HepG2 (cell line): ENCODE data around the gene PA2G4. TPM values are rescaled to one million over a fixed set of nuclear protein-coding genes. Genes with fewer than 3 reads are reported as not detected.
A peak's percentile ranks its signal among the peaks of the same experiment; 100 is the strongest.

ENCODE experiments used
- ARHGAP35 ChIP-seq: sonication (generic); formaldehyde crosslinking; IDR thresholded peaks from 2 replicates; pipeline ENCODE4 v1.9.0; 2022; ENCODE audit warnings: mild to moderate bottlenecking, inconsistent platforms, moderate library complexity, missing genetic modification reagents, borderline replicate concordance
- ARID5B ChIP-seq: IDR thresholded peaks from 2 replicates; pipeline ENCODE4 v1.4.0; 2020; ENCODE audit warnings: mild to moderate bottlenecking, missing genetic modification reagents
- ARNT2 ChIP-seq: sonication (generic); formaldehyde crosslinking; IDR thresholded peaks from 2 replicates; pipeline ENCODE4 v1.8.0; 2022; ENCODE audit warnings: mild to moderate bottlenecking, low read depth, missing genetic modification reagents, moderate library complexity
- BRCA1 ChIP-seq: sonication (generic); formaldehyde crosslinking; IDR thresholded peaks from 2 replicates; pipeline ENCODE4 v1.4.0; 2020; ENCODE audit warnings: missing genetic modification reagents
- ETV5 ChIP-seq: IDR thresholded peaks from 2 replicates; pipeline ENCODE4 v1.6.1; 2018; ENCODE audit warnings: missing biosample characterization, missing genetic modification reagents, inconsistent platforms, borderline replicate concordance
- FOXJ3 ChIP-seq: sonication (generic); formaldehyde crosslinking; IDR thresholded peaks from 2 replicates; pipeline ENCODE4 v1.4.0; 2020; ENCODE audit warnings: missing genetic modification reagents, mild to moderate bottlenecking, borderline replicate concordance
- MAFF ChIP-seq: IDR thresholded peaks from 2 replicates; pipeline ENCODE4 v1.6.1; 2011; ENCODE audit warnings: low read depth, low read length, improper control_type of control experiment
- RNF2 ChIP-seq: fragments of 450-650 bp; conservative IDR thresholded peaks from 2 replicates; pipeline ENCODE4 v1.6.1; 2016; ENCODE audit warnings: low read depth
- TBX3 ChIP-seq: fragments of 450-650 bp; IDR thresholded peaks from 2 replicates; pipeline ENCODE4 v1.6.1; 2017; ENCODE audit warnings: antibody characterized with exemption, mild to moderate bottlenecking, inconsistent platforms, borderline replicate concordance
- TMF1 ChIP-seq: sonication (generic); formaldehyde crosslinking; IDR thresholded peaks from 2 replicates; pipeline ENCODE4 v1.8.1; 2022; ENCODE audit warnings: low read depth, missing genetic modification reagents
- ZBTB44 ChIP-seq: sonication (generic); formaldehyde crosslinking; IDR thresholded peaks from 2 replicates; pipeline ENCODE4 v1.4.0; 2020; ENCODE audit warnings: missing genetic modification reagents
- ZFP90 ChIP-seq: sonication (generic); formaldehyde crosslinking; IDR thresholded peaks from 2 replicates; pipeline ENCODE4 v1.8.0; 2022; ENCODE audit warnings: missing genetic modification reagents, mild to moderate bottlenecking, inconsistent platforms, borderline replicate concordance
- ZKSCAN5 ChIP-seq: sonication (generic); formaldehyde crosslinking; IDR thresholded peaks from 2 replicates; pipeline ENCODE4 v1.5.1; 2020; ENCODE audit warnings: mild to moderate bottlenecking, missing genetic modification reagents
- ZNF580 ChIP-seq: IDR thresholded peaks from 2 replicates; pipeline ENCODE4 v1.6.1; 2016; ENCODE audit warnings: low read depth, borderline replicate concordance
- ZNF615 ChIP-seq: sonication (generic); formaldehyde crosslinking; IDR thresholded peaks from 2 replicates; pipeline ENCODE4 v1.5.0; 2020; ENCODE audit warnings: mild to moderate bottlenecking, missing genetic modification reagents, borderline replicate concordance
- polyA plus RNA-seq, 8 experiments: library from polyadenylated mRNA; depleted of rRNA in 3 of 8; stranded (reverse) in 7 of 8; unstranded in 1 of 8; fragments of >200 nt; fragmentation: Illumina TruSeq in 4 of 8; extraction: Trizol in 4 of 8; gene quantifications; 2 replicates each; pipeline versions ENCODE4 v1.2.1 to v1.2.3, GENCODE V29; 2011 to 2016; ENCODE audit warnings: low read depth in 4 of 8, missing spikeins in 1 of 8, mixed read lengths in 1 of 8; ENCODE audit not compliant: insufficient read depth in 1 of 8
- total RNA-seq, 5 experiments: library from RNA; depleted of rRNA; stranded (reverse); fragments of >200 nt; fragmentation: Illumina TruSeq; extraction: Trizol; gene quantifications; 2 replicates each; pipeline ENCODE4 v1.2.3, GENCODE V29; 2016; ENCODE audit warnings: low read depth in 1 of 5

Gene PA2G4
- total and polyA plus RNA-seq, 2 of the 13 experiments (the other 11 are each of a cell fraction or from before 2014, with no cell fraction given): 147 to 240 TPM

- TF ChIP-seq ZNF580 (CRISPR knock-in tag) (peak; percentile 91), ARID5B (peak; percentile 52; the same call in 1 of the 2 replicates), MAFF (no peak), RNF2 (no peak), ZKSCAN5 (CRISPR knock-in tag) (no peak), ZBTB44 (CRISPR knock-in tag) (peak; percentile 88; the same call in 1 of the 2 replicates), ZNF615 (CRISPR knock-in tag) (no peak), BRCA1 (peak; percentile 49; the same call in 1 of the 2 replicates), ETV5 (CRISPR knock-in tag) (peak; percentile 69), FOXJ3 (no peak), ZFP90 (CRISPR knock-in tag) (peak; percentile 86), ARNT2 (CRISPR knock-in tag) (peak; percentile 71; the same call in 1 of the 2 replicates), ARHGAP35 (CRISPR knock-in tag) (no peak), TBX3 (peak; percentile 78; the same call in 1 of the 2 replicates), TMF1 (peak; percentile 80; the same call in 1 of the 2 replicates)
These were observed 12.1 kb downstream of the PA2G4 start, which contains the start of gene RPL41 (continued) for GRCh38 chr12:56116267-56117081.
